Activated CD8-positive, alpha-beta T cell treated with anti-CD3 and anti-CD28 coated beads for 36 hours (primary cell): ENCODE measurements around the gene SSR3. TPM values are rescaled to one million over a fixed set of nuclear protein-coding genes. Genes with fewer than 3 reads are reported as not detected.

Experiments used
- ATAC-seq: fragments of 200-7000 bp; cut with Tn5 transposase; one replicate; pipeline ENCODE4 v1.10.0; 2021; ENCODE audit warnings: mild to moderate bottlenecking, moderate library complexity
- CTCF ChIA-PET: fragments of 350-600 bp; sonication (Branson Sonifier 250); formaldehyde crosslinking; loops from one replicate; lab custom pipeline; 2021; ENCODE audit warnings: antibody characterized with exemption; lab: Charles Lee
- POLR2A ChIA-PET: fragments of 350-600 bp; sonication (Branson Sonifier 250); formaldehyde crosslinking; loops from one replicate; lab custom pipeline; 2021; ENCODE audit warnings: antibody characterized with exemption; lab: Charles Lee
- DNase-seq: peaks from one replicate; pipeline ENCODE4 v3.0.0-alpha.2; 2020
- H3K27ac Mint-ChIP-seq: one replicate; pipeline ENCODE4 v1.8.0; 2021; ENCODE audit warnings: mild to moderate bottlenecking, mixed read lengths
- H3K27me3 Mint-ChIP-seq: one replicate; pipeline ENCODE4 v1.8.0; 2021; ENCODE audit warnings: mixed read lengths
- H3K36me3 Mint-ChIP-seq: one replicate; pipeline ENCODE4 v1.8.0; 2021; ENCODE audit warnings: low read depth, mixed read lengths
- H3K4me1 Mint-ChIP-seq: one replicate; pipeline ENCODE4 v1.8.0; 2021; ENCODE audit warnings: low read depth, mixed read lengths
- H3K4me3 Mint-ChIP-seq: one replicate; pipeline ENCODE4 v1.8.0; 2021; ENCODE audit warnings: mild to moderate bottlenecking, moderate library complexity, mixed read lengths
- H3K9me3 Mint-ChIP-seq: one replicate; pipeline ENCODE4 v1.8.0; 2021; ENCODE audit warnings: mixed read lengths
- intact Hi-C: fragments of 100-400 bp; cut with micrococcal nuclease; formaldehyde crosslinking; loops from one replicate; pipeline ENCODE4 v1.10.0; 2022
- total RNA-seq, 2 experiments: library from RNA; stranded (reverse); gene quantifications; one replicate each; pipeline ENCODE4 v1.2.3, GENCODE V29; 2021
- TF ChIP-seq, protein P1 (sequence below): fragments of 200-600 bp; IDR thresholded peaks from one replicate; pipeline ENCODE4 v1.8.0; 2022; ENCODE audit warnings: antibody characterized with exemption, mild to moderate bottlenecking

The SSR3 gene
- total RNA-seq, 2 experiments from 2014 or later, result 175 TPM

DNA sequence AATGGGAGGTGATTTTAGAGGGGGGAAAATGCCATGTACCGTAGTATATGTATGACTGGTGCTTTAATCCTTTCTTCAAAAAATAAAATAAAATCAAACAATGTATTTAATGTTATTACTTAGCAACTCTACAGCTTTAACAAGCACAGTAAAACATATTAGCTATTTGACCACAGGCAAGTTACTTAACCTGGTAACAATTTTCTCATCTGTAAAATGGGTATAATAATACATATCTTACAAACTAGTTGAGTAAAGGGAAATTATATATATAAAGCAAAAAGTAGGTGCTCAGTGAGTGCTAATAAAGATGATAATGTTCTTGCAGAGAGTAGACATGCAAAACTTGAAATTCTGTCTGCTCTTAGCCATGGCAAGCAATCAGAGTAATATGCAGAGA lies 27.9 kb downstream of the SSR3 start:
- Mint-ChIP-seq H3K4me1 (peaks cover 16% of the 10 kb centered on the region), H3K36me3 (peaks cover 6% of the 10 kb centered on the region), H3K27me3 (peaks cover 9% of the 10 kb centered on the region), H3K27ac (no peak overlapping the region), H3K9me3 (no peaks in the 10 kb centered on the region), H3K4me3 (no peak overlapping the region)
- ATAC-seq (no peak), DNase-seq (no peak)
- TF ChIP-seq, protein P1, sequence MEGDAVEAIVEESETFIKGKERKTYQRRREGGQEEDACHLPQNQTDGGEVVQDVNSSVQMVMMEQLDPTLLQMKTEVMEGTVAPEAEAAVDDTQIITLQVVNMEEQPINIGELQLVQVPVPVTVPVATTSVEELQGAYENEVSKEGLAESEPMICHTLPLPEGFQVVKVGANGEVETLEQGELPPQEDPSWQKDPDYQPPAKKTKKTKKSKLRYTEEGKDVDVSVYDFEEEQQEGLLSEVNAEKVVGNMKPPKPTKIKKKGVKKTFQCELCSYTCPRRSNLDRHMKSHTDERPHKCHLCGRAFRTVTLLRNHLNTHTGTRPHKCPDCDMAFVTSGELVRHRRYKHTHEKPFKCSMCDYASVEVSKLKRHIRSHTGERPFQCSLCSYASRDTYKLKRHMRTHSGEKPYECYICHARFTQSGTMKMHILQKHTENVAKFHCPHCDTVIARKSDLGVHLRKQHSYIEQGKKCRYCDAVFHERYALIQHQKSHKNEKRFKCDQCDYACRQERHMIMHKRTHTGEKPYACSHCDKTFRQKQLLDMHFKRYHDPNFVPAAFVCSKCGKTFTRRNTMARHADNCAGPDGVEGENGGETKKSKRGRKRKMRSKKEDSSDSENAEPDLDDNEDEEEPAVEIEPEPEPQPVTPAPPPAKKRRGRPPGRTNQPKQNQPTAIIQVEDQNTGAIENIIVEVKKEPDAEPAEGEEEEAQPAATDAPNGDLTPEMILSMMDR, result no peak
- ChIA-PET CTCF (interaction anchor here (1.5 kb wide), 1 partner anchor 375 kb away, joined by 4 read pairs; no protein-coding TSS in a partner anchor), POLR2A (no interaction called here)
- intact Hi-C loops, result no loop called here

DNA sequence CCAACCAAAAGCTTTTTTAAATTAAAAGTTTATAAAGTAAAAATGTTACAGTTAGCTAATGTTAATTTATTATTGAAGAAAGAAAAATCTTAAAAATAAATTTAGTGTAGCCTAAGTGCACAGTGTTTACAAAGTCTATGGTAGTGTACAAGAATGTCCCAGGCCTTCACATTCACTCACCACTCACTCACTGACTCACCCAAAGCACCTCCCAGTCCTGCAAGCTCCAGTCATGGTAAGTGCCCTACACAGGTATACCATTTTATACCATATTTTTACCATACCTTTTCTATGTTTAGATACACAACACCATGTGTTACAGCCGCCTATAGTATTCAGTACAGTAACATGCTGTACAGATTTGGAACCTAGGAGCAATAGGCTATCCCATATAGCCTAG lies 29.1 kb downstream of the SSR3 start:
- no peaks in the 10 kb centered on the region for H3K9me3 Mint-ChIP-seq
- ChIA-PET CTCF (interaction anchor here (2.0 to 3.1 kb wide), 2 partner anchors 16 to 375 kb away, joined by 5 to 13 read pairs; no protein-coding TSS in a partner anchor), POLR2A (interaction anchor here (0.9 kb wide), 1 partner anchor 11 kb away, joined by 3 read pairs; no protein-coding TSS in a partner anchor)
- H3K4me3 Mint-ChIP-seq, result no peak overlapping the region
- DNase-seq (no peak), ATAC-seq (no peak)
- peaks cover 11% of the 10 kb centered on the region for H3K27me3 Mint-ChIP-seq
- intact Hi-C loops, result no loop called here
- TF ChIP-seq, protein P1, result no peak
- H3K27ac Mint-ChIP-seq, result no peak overlapping the region
- H3K4me1 Mint-ChIP-seq, result peaks cover 16% of the 10 kb centered on the region
- peaks cover 6% of the 10 kb centered on the region for H3K36me3 Mint-ChIP-seq

DNA sequence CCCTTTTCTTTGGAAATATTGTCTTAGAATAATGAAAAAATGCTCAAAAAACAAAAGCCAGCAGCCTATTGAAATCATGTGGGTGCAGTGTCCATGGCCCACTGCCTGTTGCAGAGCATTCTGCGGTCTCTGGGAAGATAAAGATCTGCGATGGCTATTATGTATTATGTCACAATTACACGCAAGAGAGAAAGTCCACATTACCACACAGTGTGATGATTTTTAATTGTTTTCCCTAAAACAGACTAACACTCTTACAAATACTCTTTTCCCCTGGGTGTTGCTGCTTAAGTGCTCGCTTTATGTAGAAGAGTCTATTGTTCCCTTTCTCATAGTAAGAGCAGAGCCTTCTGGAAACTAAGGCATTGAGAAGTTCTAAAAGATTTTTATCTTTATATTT lies 32.2 kb downstream of the SSR3 start:
- DNase-seq, result no peak
- Mint-ChIP-seq H3K36me3 (peaks cover 6% of the 10 kb centered on the region), H3K4me1 (peaks cover 22% of the 10 kb centered on the region), H3K9me3 (no peaks in the 10 kb centered on the region), H3K27ac (no peak overlapping the region), H3K4me3 (no peak overlapping the region), H3K27me3 (peaks cover 19% of the 10 kb centered on the region)
- ATAC-seq, result no peak
- TF ChIP-seq, protein P1, result no peak
- CTCF ChIA-PET, result no interaction called here
- POLR2A ChIA-PET, result no interaction called here
- intact Hi-C loops, result loop anchor here (5.0 kb wide), 1 partner anchor 40 kb away; no protein-coding TSS in a partner anchor

DNA sequence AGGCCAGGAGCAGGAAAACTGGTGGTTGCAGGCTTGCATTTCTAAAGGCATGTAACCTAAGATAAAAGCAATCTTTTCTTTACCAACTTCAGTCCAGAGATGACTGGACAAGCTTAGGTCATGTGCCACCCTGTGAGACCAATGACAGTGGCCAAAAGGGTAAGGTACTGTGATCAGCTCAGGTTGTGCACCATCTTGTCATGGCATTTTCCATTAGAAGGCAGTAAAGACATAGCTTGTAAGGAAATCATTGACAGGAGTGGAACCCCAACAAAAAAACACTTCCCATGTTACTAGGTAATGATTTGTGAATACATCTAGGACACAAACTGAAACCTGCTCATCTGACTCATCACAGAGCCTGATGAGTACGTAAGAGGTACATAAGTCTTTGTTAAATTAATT lies 35.2 kb downstream of the SSR3 start:
- intact Hi-C loops, result loop anchor here (5.0 kb wide), 1 partner anchor 37 kb away; no protein-coding TSS in a partner anchor
- ATAC-seq (peak; percentile 70), DNase-seq (peak; percentile 25)
- CTCF ChIA-PET, result interaction anchor here (1.0 to 2.3 kb wide), 4 partner anchors 10 to 368 kb away, joined by 4 to 17 read pairs (median 4); no protein-coding TSS in a partner anchor
- TF ChIP-seq, protein P1, result no peak
- Mint-ChIP-seq H3K9me3 (no peaks in the 10 kb centered on the region), H3K27me3 (peaks cover 19% of the 10 kb centered on the region), H3K4me3 (no peak overlapping the region), H3K4me1 (peaks cover 19% of the 10 kb centered on the region), H3K27ac (no peak overlapping the region), H3K36me3 (peaks cover 6% of the 10 kb centered on the region)
- POLR2A ChIA-PET, result no interaction called here

DNA sequence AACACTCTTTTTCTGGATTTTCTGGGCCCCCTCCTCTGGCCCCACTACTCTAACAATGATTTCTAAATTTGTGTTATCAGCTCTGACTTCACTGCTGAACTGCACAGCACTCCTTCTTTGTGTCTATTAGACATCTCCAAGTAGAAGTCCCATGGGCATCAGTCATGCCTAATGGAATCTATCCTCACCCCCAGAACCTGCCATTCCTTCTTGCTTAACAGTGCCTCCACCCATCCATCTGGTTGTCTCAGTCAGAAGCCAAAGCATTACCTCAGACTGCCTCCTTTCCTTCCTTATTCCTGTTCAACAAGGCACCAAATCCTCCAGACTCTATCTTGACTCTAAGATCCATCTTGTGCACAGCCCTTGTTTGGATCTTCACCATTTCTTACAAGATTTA lies 36.2 kb downstream of the SSR3 start:
- Mint-ChIP-seq H3K27ac (no peak overlapping the region), H3K27me3 (peaks cover 15% of the 10 kb centered on the region), H3K9me3 (no peaks in the 10 kb centered on the region), H3K4me1 (peaks cover 10% of the 10 kb centered on the region), H3K4me3 (no peak overlapping the region), H3K36me3 (peaks cover under 1% of the 10 kb centered on the region)
- no peak for ATAC-seq
- intact Hi-C loops, result no loop called here
- TF ChIP-seq, protein P1, result no peak
- ChIA-PET POLR2A (no interaction called here), CTCF (interaction anchor here (1.0 to 2.3 kb wide), 4 partner anchors 9 to 619 kb away, joined by 4 to 17 read pairs (median 4); partner anchors contain the start of gene SSR3)
- no peak for DNase-seq
